CD14-positive monocyte (primary cell): ENCODE measurements around the gene RALGAPA2. TPM values are rescaled to one million over a fixed set of nuclear protein-coding genes. Genes with fewer than 3 reads are reported as not detected.

Source experiments
- DNase-seq, 3 donors: peaks; one replicate each; pipeline ENCODE4 v3.0.0-alpha.2; 2011 to 2022
- H2AFZ ChIP-seq: 2 replicates; pipeline ENCODE4 v1.6.0; 2012; ENCODE audit warnings: mild to moderate bottlenecking, low read depth, low read length, inconsistent platforms; ENCODE audit not compliant: insufficient read depth, poor library complexity, severe bottlenecking
- H3K27ac ChIP-seq, 2 donors: 1 replicate in 1 of 2; 2 replicates in 1 of 2; pipeline ENCODE4 v1.5.1; 2012 to 2013; ENCODE audit warnings: low read length in 2 of 2, control low read depth in 1 of 2, inconsistent platforms in 1 of 2, low read depth in 1 of 2, mild to moderate bottlenecking in 1 of 2
- H3K27me3 ChIP-seq, 2 donors: one replicate each; pipeline versions ENCODE4 v1.6.0 to v1.6.1; 2011 to 2013; ENCODE audit warnings: low read length in 2 of 2; ENCODE audit not compliant: control insufficient read depth in 2 of 2, insufficient read depth in 2 of 2
- H3K36me3 ChIP-seq, 2 donors: replicated peaks in 1 of 2; 1 replicate in 1 of 2; 2 replicates in 1 of 2; pipeline versions ENCODE4 v1.5.1 to v1.6.1; 2012 to 2013; ENCODE audit warnings: low read length in 2 of 2, control low read depth in 1 of 2, inconsistent platforms in 1 of 2, mild to moderate bottlenecking in 1 of 2; ENCODE audit not compliant: insufficient read depth in 2 of 2, control insufficient read depth in 1 of 2
- H3K4me1 ChIP-seq, 2 donors: 1 replicate in 1 of 2; 2 replicates in 1 of 2; pipeline versions ENCODE4 v1.5.1 to v1.6.1; 2012 to 2013; ENCODE audit warnings: low read length in 2 of 2, control low read depth in 1 of 2, inconsistent platforms in 1 of 2, mild to moderate bottlenecking in 1 of 2, moderate library complexity in 1 of 2; ENCODE audit not compliant: insufficient read depth in 2 of 2, control insufficient read depth in 1 of 2
- H3K4me2 ChIP-seq: replicated peaks from 2 replicates; pipeline ENCODE3; 2012; ENCODE audit warnings: low read length, moderate library complexity, mild to moderate bottlenecking; ENCODE audit not compliant: poor library complexity, severe bottlenecking; ENCODE audit errors: extremely low read depth
- H3K4me3 ChIP-seq, 3 experiments: fragments of 200-600 bp in 1 of 3; sonication (generic) in 1 of 3; replicated peaks in 1 of 3; 1 replicate in 2 of 3; 2 replicates in 1 of 3; pipeline ENCODE4 v1.5.1; 2011 to 2013; ENCODE audit warnings: low read length in 3 of 3, mild to moderate bottlenecking in 3 of 3, control low read depth in 2 of 3, low read depth in 2 of 3, inconsistent platforms in 1 of 3, moderate library complexity in 1 of 3
- H3K79me2 ChIP-seq: 2 replicates; pipeline ENCODE4 v1.6.0; 2012; ENCODE audit warnings: mild to moderate bottlenecking, control low read depth, inconsistent platforms, low read length, moderate library complexity; ENCODE audit not compliant: insufficient read depth
- H3K9ac ChIP-seq: 2 replicates; pipeline ENCODE4 v1.6.0; 2017; ENCODE audit warnings: low read length, mild to moderate bottlenecking; ENCODE audit not compliant: insufficient read depth, poor library complexity, severe bottlenecking
- H3K9me3 ChIP-seq, 2 donors: replicated peaks in 1 of 2; 1 replicate in 1 of 2; 2 replicates in 1 of 2; pipeline versions ENCODE4 v1.5.1 to v1.6.1; 2012 to 2013; ENCODE audit warnings: low read length in 2 of 2, control low read depth in 1 of 2; ENCODE audit not compliant: control insufficient read depth in 1 of 2, insufficient read depth in 1 of 2
- H4K20me1 ChIP-seq: 2 replicates; pipeline ENCODE4 v1.6.0; 2012; ENCODE audit warnings: mild to moderate bottlenecking, low read length, control low read depth, moderate library complexity; ENCODE audit not compliant: insufficient read depth
- H3K27ac Mint-ChIP-seq, 7 donors: one replicate each; pipeline ENCODE4 v1.8.0; 2020; ENCODE audit warnings: mild to moderate bottlenecking in 7 of 7, mixed read lengths in 7 of 7, moderate library complexity in 6 of 7, inconsistent platforms in 2 of 7
- H3K27me3 Mint-ChIP-seq, 3 donors: one replicate each; pipeline ENCODE4 v1.8.0; 2021 to 2022; ENCODE audit warnings: low read depth in 3 of 3, mild to moderate bottlenecking in 3 of 3, mixed read lengths in 3 of 3, moderate library complexity in 3 of 3, inconsistent platforms in 1 of 3
- H3K36me3 Mint-ChIP-seq, 2 donors: one replicate each; pipeline ENCODE4 v1.8.0; 2020; ENCODE audit warnings: mixed read lengths in 2 of 2, inconsistent platforms in 1 of 2, mild to moderate bottlenecking in 1 of 2
- H3K4me1 Mint-ChIP-seq: one replicate; pipeline ENCODE4 v1.8.0; 2020; ENCODE audit warnings: mild to moderate bottlenecking, mixed read lengths
- H3K4me3 Mint-ChIP-seq, 2 donors: one replicate each; pipeline ENCODE4 v1.8.0; 2020; ENCODE audit warnings: mild to moderate bottlenecking in 2 of 2, mixed read lengths in 2 of 2, moderate library complexity in 1 of 2
- H3K9me3 Mint-ChIP-seq, 7 donors: one replicate each; pipeline ENCODE4 v1.8.0; 2020 to 2022; ENCODE audit warnings: mixed read lengths in 7 of 7, mild to moderate bottlenecking in 6 of 7, moderate library complexity in 6 of 7, inconsistent platforms in 2 of 7
- WGBS: methylation state at CpG from one replicate; pipeline ENCODE4 v1.1.5; 2013; ENCODE audit warnings: missing lambda C conversion rate; ENCODE audit not compliant: insufficient coverage; 5-methylcytosine and 5-hydroxymethylcytosine counted together
- intact Hi-C, 2 donors: fragments of 100-400 bp; cut with micrococcal nuclease; formaldehyde crosslinking; loops; one replicate each; pipeline versions ENCODE4 v1.15.0 to v1.15.1; 2023
- polyA plus RNA-seq, 3 donors: library from polyadenylated mRNA; depleted of rRNA in 1 of 3; unstranded in 2 of 3; stranded (reverse) in 1 of 3; fragments of 300-500 nt in 2 of 3; fragments of >200 nt in 1 of 3; fragmentation: Illumina TruSeq in 2 of 3; gene quantifications; 1 replicate in 2 of 3; 2 replicates in 1 of 3; pipeline ENCODE4 v1.2.3, GENCODE V29; 2012 to 2021
- TF ChIP-seq, protein P1 (sequence below): fragments of 200-600 bp; IDR thresholded peaks from one replicate; pipeline ENCODE4 v1.8.0; 2022; ENCODE audit warnings: antibody characterized with exemption, mild to moderate bottlenecking

RALGAPA2 gene
- polyA plus RNA-seq, 3 donors = 6.2 to 13.0 (median 8.9) TPM

DNA sequence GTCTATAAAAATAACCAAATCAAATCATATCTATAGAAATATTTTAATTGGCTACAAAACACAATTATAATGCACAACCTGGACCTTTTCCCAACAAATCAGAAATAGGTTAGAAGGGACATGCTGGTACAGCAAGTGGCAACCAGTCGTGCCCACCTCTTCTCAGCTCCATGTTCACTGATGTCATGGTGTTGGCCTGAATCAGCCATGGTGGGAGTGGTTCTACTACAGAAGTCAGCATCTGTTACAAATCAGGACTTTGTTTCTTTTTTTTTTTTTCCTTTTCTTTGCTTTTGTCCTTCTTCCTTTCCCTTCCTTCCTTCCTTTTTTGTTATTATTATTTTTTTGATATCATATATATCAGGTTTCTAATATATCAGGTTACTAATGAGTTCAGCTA lies 91.2 kb downstream of the RALGAPA2 start:
- Histone ChIP-seq H3K36me3 (peaks cover 43 to 94% of the 10 kb centered on the region in 2 donors), H3K9ac (no peak overlapping the region), H4K20me1 (no peaks in the 10 kb centered on the region), H3K27me3 (no peaks in the 10 kb centered on the region), H3K27ac (no peak overlapping the region), H3K9me3 (no peaks in the 10 kb centered on the region), H3K4me3 (no peak overlapping the region), H3K79me2 (no peaks in the 10 kb centered on the region), H3K4me1 (no peaks in the 10 kb centered on the region), H2AFZ (no peak overlapping the region), H3K4me2 (no peak overlapping the region)
- H3K4me3 Mint-ChIP-seq = no peak overlapping the region
- H3K4me1 Mint-ChIP-seq = no peaks in the 10 kb centered on the region
- no peaks in the 10 kb centered on the region for H3K9me3 Mint-ChIP-seq
- intact Hi-C loops = no loop called here
- H3K36me3 Mint-ChIP-seq = peaks cover 57 to 83% of the 10 kb centered on the region in 2 donors
- TF ChIP-seq, protein P1, sequence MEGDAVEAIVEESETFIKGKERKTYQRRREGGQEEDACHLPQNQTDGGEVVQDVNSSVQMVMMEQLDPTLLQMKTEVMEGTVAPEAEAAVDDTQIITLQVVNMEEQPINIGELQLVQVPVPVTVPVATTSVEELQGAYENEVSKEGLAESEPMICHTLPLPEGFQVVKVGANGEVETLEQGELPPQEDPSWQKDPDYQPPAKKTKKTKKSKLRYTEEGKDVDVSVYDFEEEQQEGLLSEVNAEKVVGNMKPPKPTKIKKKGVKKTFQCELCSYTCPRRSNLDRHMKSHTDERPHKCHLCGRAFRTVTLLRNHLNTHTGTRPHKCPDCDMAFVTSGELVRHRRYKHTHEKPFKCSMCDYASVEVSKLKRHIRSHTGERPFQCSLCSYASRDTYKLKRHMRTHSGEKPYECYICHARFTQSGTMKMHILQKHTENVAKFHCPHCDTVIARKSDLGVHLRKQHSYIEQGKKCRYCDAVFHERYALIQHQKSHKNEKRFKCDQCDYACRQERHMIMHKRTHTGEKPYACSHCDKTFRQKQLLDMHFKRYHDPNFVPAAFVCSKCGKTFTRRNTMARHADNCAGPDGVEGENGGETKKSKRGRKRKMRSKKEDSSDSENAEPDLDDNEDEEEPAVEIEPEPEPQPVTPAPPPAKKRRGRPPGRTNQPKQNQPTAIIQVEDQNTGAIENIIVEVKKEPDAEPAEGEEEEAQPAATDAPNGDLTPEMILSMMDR = no peak
- no peak for DNase-seq
- H3K27me3 Mint-ChIP-seq = peaks cover 0 to 1% (median 0%) of the 10 kb centered on the region in 3 donors
- no peak overlapping the region for H3K27ac Mint-ChIP-seq
- no CpG with 5 or more reads among the region's 1 CpG for WGBS

DNA sequence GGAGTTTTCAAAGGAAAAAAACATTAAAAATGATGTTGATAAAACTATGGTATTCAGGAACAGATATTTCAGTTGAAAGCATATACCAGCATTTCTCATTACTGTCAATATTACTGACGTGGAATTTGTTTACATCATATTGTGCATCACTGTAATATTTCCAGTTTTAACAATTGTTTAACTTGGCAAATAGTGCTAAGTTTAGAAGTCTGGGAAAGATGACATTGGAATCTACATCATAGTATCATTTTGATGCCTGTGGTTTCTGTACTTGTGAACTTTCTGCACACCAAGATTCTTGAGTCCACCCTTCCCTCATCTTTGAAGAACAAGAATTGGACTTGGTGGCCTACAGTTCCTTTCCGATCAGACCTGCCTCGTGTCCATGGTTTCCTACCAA lies 98.1 kb downstream of the RALGAPA2 start:
- Histone ChIP-seq H3K9ac (no peak overlapping the region), H3K27me3 (no peaks in the 10 kb centered on the region), H3K27ac (no peak overlapping the region), H4K20me1 (no peaks in the 10 kb centered on the region), H3K36me3 (peaks cover 52 to 97% of the 10 kb centered on the region in 2 donors), H3K4me2 (no peak overlapping the region), H3K79me2 (no peaks in the 10 kb centered on the region), H3K4me1 (no peaks in the 10 kb centered on the region), H3K9me3 (no peaks in the 10 kb centered on the region), H2AFZ (no peak overlapping the region), H3K4me3 (no peak overlapping the region)
- H3K27me3 Mint-ChIP-seq = peaks cover 0 to 3% (median 0%) of the 10 kb centered on the region in 3 donors
- intact Hi-C loops = no loop called here
- no peak overlapping the region for H3K4me3 Mint-ChIP-seq
- TF ChIP-seq, protein P1 = no peak
- H3K4me1 Mint-ChIP-seq = no peaks in the 10 kb centered on the region
- peaks cover 71 to 75% of the 10 kb centered on the region in 2 donors for H3K36me3 Mint-ChIP-seq
- WGBS = 100% methylated on average over 1 of the region's 3 CpGs
- peak overlapping the region in 1 of 7 donors; percentile 25 for H3K27ac Mint-ChIP-seq
- no peaks in the 10 kb centered on the region for H3K9me3 Mint-ChIP-seq
- no peak for DNase-seq
